IPS-18c (cell line): ENCODE data around the gene HGFAC.

Experiments
- H3K4me3 ChIP-seq: 2 replicates; pipeline ENCODE4 v1.7.0; 2013; ENCODE audit warnings: low read depth, mild to moderate bottlenecking, low read length, moderate library complexity; ENCODE audit not compliant: insufficient read depth
- H3K9me3 ChIP-seq: one replicate; pipeline ENCODE4 v1.6.1; 2013; ENCODE audit warnings: mild to moderate bottlenecking, low read length, moderate library complexity; ENCODE audit not compliant: control insufficient read depth, insufficient read depth

The HGFAC gene

GRCh38 chr4:3435686-3435956 lies 6.1 kb upstream of the HGFAC start:
- Histone ChIP-seq H3K9me3 (no peaks in the 10 kb centered on the region), H3K4me3 (no peak overlapping the region)

GRCh38 chr4:3436048-3436797 lies 5.5 kb upstream of the HGFAC start:
- Histone ChIP-seq H3K9me3 (no peaks in the 10 kb centered on the region), H3K4me3 (no peak overlapping the region)

GRCh38 chr4:3436798-3437581 lies 4.8 kb upstream of the HGFAC start:
- Histone ChIP-seq H3K4me3 (no peak overlapping the region), H3K9me3 (no peaks in the 10 kb centered on the region)

- no peaks in the 10 kb centered on the region for H3K9me3 ChIP-seq
- no peak overlapping the region for H3K4me3 ChIP-seq
Measured at GRCh38 chr4:3437582-3437936, 4.2 kb upstream of the HGFAC start.

- no peaks in the 10 kb centered on the region for H3K9me3 ChIP-seq
- no peak overlapping the region for H3K4me3 ChIP-seq
Measured at GRCh38 chr4:3437998-3438846, 3.5 kb upstream of the HGFAC start.

GRCh38 chr4:3438847-3439180 lies 3.0 kb upstream of the HGFAC start:
- H3K9me3 ChIP-seq: no peaks in the 10 kb centered on the region
- H3K4me3 ChIP-seq: no peak overlapping the region

GRCh38 chr4:3439391-3439790 lies 2.4 kb upstream of the HGFAC start:
- Histone ChIP-seq H3K9me3 (no peaks in the 10 kb centered on the region), H3K4me3 (no peak overlapping the region)

- H3K9me3 ChIP-seq: no peaks in the 10 kb centered on the region
- no peak overlapping the region for H3K4me3 ChIP-seq
Measured at GRCh38 chr4:3440011-3440410, 1.8 kb upstream of the HGFAC start.

- Histone ChIP-seq H3K9me3 (no peaks in the 10 kb centered on the region), H3K4me3 (no peak overlapping the region)
Measured at GRCh38 chr4:3440979-3441500, 728 bp upstream of the HGFAC start.

- Histone ChIP-seq H3K4me3 (no peak overlapping the region), H3K9me3 (no peaks in the 10 kb centered on the region)
Measured at GRCh38 chr4:3442460-3442958, 741 bp downstream of the HGFAC start.

- H3K4me3 ChIP-seq: no peak overlapping the region
- H3K9me3 ChIP-seq: no peaks in the 10 kb centered on the region
Measured at GRCh38 chr4:3442959-3443749, 1.4 kb downstream of the HGFAC start.

GRCh38 chr4:3443750-3444309 lies 2.1 kb downstream of the HGFAC start:
- Histone ChIP-seq H3K9me3 (no peaks in the 10 kb centered on the region), H3K4me3 (no peak overlapping the region)

- H3K4me3 ChIP-seq: no peak overlapping the region
- H3K9me3 ChIP-seq: no peaks in the 10 kb centered on the region
Measured at GRCh38 chr4:3444351-3445110, 2.8 kb downstream of the HGFAC start.

- Histone ChIP-seq H3K9me3 (no peaks in the 10 kb centered on the region), H3K4me3 (no peak overlapping the region)
Measured at GRCh38 chr4:3445111-3445820, 3.5 kb downstream of the HGFAC start.

- H3K9me3 ChIP-seq: no peaks in the 10 kb centered on the region
- no peak overlapping the region for H3K4me3 ChIP-seq
Measured at GRCh38 chr4:3445829-3446545, 4.2 kb downstream of the HGFAC start.
